RWPE2 (cell line): ENCODE results near the gene ZC3H6.

Source experiments
- ATAC-seq: fragments of 200-7000 bp; cut with Tn5 transposase; 3 replicates; pipeline ENCODE4 v1.9.1; 2021; ENCODE audit warnings: low read depth
- DNase-seq: peaks from one replicate; pipeline ENCODE4 v3.0.0-alpha.2; 2020; ENCODE audit warnings: low spot score
- H3K27ac ChIP-seq: fragments of 450-650 bp; 2 replicates; pipeline ENCODE4 v1.5.1; 2017; ENCODE audit warnings: mild to moderate bottlenecking; ENCODE audit not compliant: poor library complexity, severe bottlenecking
- H3K27me3 ChIP-seq: fragments of 250-450 bp; sonication (Bioruptor Pico); 2 replicates; pipeline ENCODE4 v1.5.1; 2021; ENCODE audit warnings: mild to moderate bottlenecking, moderate library complexity; ENCODE audit not compliant: insufficient read depth, poor library complexity, severe bottlenecking
- H3K36me3 ChIP-seq: fragments of 250-450 bp; sonication (Bioruptor Pico); 2 replicates; pipeline ENCODE4 v1.5.1; 2020; ENCODE audit warnings: low read depth, mild to moderate bottlenecking, moderate library complexity
- H3K4me1 ChIP-seq: fragments of 250-450 bp; sonication (Bioruptor Pico); 2 replicates; pipeline ENCODE4 v1.5.1; 2021; ENCODE audit warnings: mild to moderate bottlenecking, moderate library complexity; ENCODE audit not compliant: insufficient read depth, poor library complexity, severe bottlenecking
- H3K4me3 ChIP-seq: fragments of 250-450 bp; sonication (Bioruptor Pico); 2 replicates; pipeline ENCODE4 v1.5.1; 2021; ENCODE audit warnings: mild to moderate bottlenecking, moderate library complexity; ENCODE audit not compliant: severe bottlenecking
- H3K9me3 ChIP-seq: fragments of 250-450 bp; sonication (Bioruptor Pico); 2 replicates; pipeline ENCODE4 v1.5.1; 2021; ENCODE audit warnings: mild to moderate bottlenecking, moderate library complexity; ENCODE audit not compliant: severe bottlenecking
- TF ChIP-seq, protein P1 (sequence below): fragments of 450-650 bp; IDR thresholded peaks from one replicate; pipeline ENCODE4 v1.5.1; 2017; ENCODE audit warnings: mild to moderate bottlenecking, moderate library complexity; ENCODE audit not compliant: poor library complexity, severe bottlenecking

Gene ZC3H6

GRCh38 chr2:112304298-112304941, 29.0 kb downstream of the ZC3H6 start:
- peaks cover 2% of the 10 kb centered on the region for H3K9me3 ChIP-seq
- no peaks in the 10 kb centered on the region for H3K27me3 ChIP-seq
- TF ChIP-seq, protein P1, sequence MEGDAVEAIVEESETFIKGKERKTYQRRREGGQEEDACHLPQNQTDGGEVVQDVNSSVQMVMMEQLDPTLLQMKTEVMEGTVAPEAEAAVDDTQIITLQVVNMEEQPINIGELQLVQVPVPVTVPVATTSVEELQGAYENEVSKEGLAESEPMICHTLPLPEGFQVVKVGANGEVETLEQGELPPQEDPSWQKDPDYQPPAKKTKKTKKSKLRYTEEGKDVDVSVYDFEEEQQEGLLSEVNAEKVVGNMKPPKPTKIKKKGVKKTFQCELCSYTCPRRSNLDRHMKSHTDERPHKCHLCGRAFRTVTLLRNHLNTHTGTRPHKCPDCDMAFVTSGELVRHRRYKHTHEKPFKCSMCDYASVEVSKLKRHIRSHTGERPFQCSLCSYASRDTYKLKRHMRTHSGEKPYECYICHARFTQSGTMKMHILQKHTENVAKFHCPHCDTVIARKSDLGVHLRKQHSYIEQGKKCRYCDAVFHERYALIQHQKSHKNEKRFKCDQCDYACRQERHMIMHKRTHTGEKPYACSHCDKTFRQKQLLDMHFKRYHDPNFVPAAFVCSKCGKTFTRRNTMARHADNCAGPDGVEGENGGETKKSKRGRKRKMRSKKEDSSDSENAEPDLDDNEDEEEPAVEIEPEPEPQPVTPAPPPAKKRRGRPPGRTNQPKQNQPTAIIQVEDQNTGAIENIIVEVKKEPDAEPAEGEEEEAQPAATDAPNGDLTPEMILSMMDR: no peak
- H3K4me3 ChIP-seq: no peak overlapping the region
- H3K36me3 ChIP-seq: peaks cover 5% of the 10 kb centered on the region
- DNase-seq (no peak), ATAC-seq (no peak)
- H3K4me1 ChIP-seq: no peaks in the 10 kb centered on the region
- H3K27ac ChIP-seq: no peak overlapping the region

DNA sequence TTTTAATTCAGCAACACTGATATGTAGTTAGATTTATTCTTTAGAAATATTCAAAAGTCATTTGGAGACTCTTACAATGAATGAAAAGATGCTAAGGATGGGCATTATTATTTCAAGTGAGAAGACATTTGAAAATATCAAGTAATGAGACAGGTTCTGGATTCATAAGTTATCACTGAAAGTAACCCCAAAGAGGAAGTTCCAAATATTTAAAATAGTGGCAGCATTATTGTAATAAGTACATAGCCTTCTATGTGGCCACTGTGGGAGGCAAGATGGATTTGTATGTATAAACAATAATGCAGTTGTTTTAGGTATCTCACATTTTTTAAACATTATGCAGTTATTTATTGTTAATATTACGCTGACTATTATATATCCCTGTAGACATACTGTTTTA, 29.7 kb downstream of the ZC3H6 start:
- TF ChIP-seq, protein P1: no peak
- no peak for ATAC-seq
- no peaks in the 10 kb centered on the region for H3K27me3 ChIP-seq
- no peaks in the 10 kb centered on the region for H3K4me1 ChIP-seq
- H3K27ac ChIP-seq: no peak overlapping the region
- peaks cover 2% of the 10 kb centered on the region for H3K9me3 ChIP-seq
- H3K4me3 ChIP-seq: no peak overlapping the region
- no peak for DNase-seq
- H3K36me3 ChIP-seq: peaks cover 5% of the 10 kb centered on the region

DNA sequence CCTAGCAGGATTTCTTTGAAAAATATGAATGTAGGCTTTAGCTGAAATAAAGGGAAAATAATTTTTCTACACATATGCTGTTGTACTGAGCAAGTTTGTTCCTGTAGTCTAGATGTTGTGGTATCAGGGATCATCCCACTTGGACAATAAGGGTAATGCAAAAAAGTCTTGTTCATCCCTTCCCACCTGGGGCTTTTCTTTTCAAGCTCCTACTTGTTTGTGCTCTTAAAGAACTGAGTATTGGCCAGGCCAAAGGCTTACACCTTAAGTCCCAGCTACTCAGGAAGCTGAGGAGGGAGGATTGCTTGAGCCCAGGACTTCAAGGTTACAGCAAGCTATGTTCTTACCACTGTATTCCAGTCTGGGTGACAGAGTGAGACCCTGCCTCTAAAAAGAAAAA, 35.5 kb downstream of the ZC3H6 start:
- Histone ChIP-seq H3K4me3 (no peak overlapping the region), H3K27me3 (no peaks in the 10 kb centered on the region), H3K27ac (no peak overlapping the region), H3K4me1 (no peaks in the 10 kb centered on the region), H3K36me3 (no peaks in the 10 kb centered on the region; the same call in 1 of the 2 replicates), H3K9me3 (peaks cover 2% of the 10 kb centered on the region)
- ATAC-seq (peak; percentile 33; the same call in 1 of the 3 replicates), DNase-seq (no peak)
- TF ChIP-seq, protein P1: no peak

DNA sequence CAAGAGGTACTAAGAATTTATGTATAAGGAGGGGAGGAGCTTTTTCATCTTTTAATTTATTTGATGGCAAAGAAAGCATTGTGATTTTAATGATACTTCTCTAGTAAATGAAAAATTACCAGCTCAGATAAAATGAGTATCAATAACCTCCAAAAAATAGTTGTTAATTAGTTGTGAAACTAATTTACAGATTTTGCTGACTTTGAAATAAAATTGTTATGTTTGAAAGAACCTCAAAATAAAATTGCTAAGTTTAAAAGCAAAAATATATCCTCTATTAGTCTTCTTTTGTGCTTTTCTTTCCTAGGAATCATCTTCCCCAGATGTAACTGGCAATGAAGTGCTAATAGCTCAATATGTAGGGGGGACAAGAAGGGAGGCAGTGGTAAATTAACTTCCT, 36.5 kb downstream of the ZC3H6 start:
- Histone ChIP-seq H3K4me1 (no peaks in the 10 kb centered on the region), H3K36me3 (no peaks in the 10 kb centered on the region; the same call in 1 of the 2 replicates), H3K4me3 (no peak overlapping the region), H3K27me3 (no peaks in the 10 kb centered on the region), H3K27ac (no peak overlapping the region), H3K9me3 (peaks cover 2% of the 10 kb centered on the region)
- TF ChIP-seq, protein P1: no peak
- DNase-seq (no peak), ATAC-seq (no peak)

DNA sequence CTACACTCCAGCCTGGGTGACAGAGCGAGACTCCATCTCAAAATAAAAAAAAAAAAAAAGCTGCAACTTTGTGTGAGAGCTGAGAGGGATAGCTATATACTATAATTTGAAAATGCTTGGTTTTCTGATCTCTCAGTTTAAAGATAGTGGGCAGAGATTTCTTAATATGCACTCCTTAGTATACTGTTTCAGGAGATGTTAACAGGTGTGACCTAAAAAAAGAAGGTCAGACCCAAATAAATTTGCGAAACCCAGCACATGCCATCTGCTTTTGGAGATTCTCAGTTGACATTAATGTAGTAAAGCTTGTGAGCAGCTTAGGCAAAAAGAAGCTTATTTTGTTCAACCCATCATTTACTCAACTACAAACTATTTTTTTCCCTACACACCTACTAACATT, 37.4 kb downstream of the ZC3H6 start:
- DNase-seq: no peak
- Histone ChIP-seq H3K27me3 (no peaks in the 10 kb centered on the region), H3K4me1 (no peaks in the 10 kb centered on the region), H3K36me3 (no peaks in the 10 kb centered on the region; the same call in 1 of the 2 replicates), H3K9me3 (peaks cover 2% of the 10 kb centered on the region), H3K27ac (no peak overlapping the region), H3K4me3 (no peak overlapping the region)
- TF ChIP-seq, protein P1: no peak
- ATAC-seq: no peak
